ENCODE data around the gene HOXB9.

DNA sequence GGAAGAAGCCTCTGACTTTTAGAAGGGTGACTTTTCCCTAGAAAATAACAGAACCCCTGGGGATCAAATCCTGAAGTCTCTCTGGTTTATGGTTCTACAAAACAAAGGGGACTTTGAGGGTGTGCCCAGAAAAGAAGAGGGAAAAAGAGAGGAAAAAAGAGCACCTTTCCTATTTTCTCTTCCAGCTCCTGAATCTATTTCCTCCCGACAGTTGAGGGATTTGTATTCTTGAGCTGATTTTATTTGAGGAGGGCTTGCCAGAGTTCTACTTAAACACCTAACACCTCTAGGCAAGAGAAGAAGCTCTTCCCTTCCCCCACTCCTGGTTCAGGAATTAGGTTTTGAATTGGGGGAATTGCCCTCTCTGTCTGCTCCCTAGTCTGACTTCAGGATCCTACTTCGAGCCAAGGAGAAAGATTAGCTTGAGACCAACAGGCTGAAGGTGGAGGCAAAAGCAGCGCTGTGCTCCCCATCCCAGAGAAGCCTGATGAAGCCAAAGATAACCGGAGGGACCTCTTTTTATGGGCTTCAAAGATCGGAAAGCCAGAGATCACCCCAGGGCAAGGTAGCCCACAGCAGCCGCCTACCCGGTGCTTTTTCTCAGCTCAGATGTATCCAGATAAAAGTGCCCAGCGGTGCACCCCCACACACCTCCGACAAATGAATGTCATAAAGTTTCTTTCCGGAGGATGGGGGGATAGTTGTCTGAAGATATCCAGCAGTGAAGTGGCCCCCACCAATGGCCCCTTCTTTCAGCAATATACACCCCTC is 36.9 kb downstream of the HOXB9 start:
- no peak for TF ChIP-seq POLR2A (IDR thresholded peaks at IDR 0.05)
- TF ChIP-seq, protein P1, sequence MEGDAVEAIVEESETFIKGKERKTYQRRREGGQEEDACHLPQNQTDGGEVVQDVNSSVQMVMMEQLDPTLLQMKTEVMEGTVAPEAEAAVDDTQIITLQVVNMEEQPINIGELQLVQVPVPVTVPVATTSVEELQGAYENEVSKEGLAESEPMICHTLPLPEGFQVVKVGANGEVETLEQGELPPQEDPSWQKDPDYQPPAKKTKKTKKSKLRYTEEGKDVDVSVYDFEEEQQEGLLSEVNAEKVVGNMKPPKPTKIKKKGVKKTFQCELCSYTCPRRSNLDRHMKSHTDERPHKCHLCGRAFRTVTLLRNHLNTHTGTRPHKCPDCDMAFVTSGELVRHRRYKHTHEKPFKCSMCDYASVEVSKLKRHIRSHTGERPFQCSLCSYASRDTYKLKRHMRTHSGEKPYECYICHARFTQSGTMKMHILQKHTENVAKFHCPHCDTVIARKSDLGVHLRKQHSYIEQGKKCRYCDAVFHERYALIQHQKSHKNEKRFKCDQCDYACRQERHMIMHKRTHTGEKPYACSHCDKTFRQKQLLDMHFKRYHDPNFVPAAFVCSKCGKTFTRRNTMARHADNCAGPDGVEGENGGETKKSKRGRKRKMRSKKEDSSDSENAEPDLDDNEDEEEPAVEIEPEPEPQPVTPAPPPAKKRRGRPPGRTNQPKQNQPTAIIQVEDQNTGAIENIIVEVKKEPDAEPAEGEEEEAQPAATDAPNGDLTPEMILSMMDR (IDR thresholded peaks at IDR 0.05 in 4 of 5, conservative IDR thresholded peaks at IDR 0.05 in 1 of 5): no peak

Data from gastrocnemius medialis (tissue), 4 donors.